Measurements from ENCODE around the gene ITPKB.

DNA sequence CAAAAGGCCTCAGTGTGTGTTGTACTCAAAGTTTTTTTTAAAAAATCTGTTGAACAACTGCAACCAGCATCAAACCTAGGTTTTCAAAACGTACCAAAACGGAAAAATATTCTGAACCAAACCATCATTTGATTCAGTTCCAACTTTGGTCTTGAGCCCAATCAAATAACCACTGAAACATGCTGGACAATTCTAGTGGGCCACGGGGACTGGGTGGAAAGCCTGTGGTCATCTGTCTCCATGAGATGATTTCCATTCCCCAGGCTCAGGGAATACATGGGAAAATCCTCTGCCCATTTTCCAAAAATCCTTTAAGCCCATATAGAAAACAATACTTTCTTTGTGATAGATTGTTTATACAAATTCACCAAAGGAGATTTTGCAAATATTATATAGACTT is 22.5 kb downstream of the ITPKB start:
- TF ChIP-seq POLR2A (IDR thresholded peaks at IDR 0.05) (no peak), POLR2AphosphoS5 (IDR thresholded peaks at IDR 0.05) (no peak), CTCF (IDR thresholded peaks at IDR 0.05) (no peak), EP300 (IDR thresholded peaks at IDR 0.05) (no peak)
